ENCODE results near the gene CTNNBL1.

GRCh38 chr20:37773291-37773826 is 79.5 kb downstream of the CTNNBL1 start:
- TF ChIP-seq CTCF (IDR thresholded peaks at IDR 0.05) (no peak), RAD21 (IDR thresholded peaks at IDR 0.05; ENCODE audit: low read length) (no peak), SMC3 (IDR thresholded peaks at IDR 0.05; ENCODE audit: low read depth, low read length) (no peak), YY1 (IDR thresholded peaks at IDR 0.05; ENCODE audit: low read depth) (no peak), NFIC (IDR thresholded peaks at IDR 0.05; ENCODE audit: borderline replicate concordance) (no peak), TAF1 (IDR thresholded peaks at IDR 0.05; ENCODE audit: borderline replicate concordance, low read depth, low read length) (no peak), EP300 (IDR thresholded peaks at IDR 0.05; ENCODE audit: borderline replicate concordance in 1 of 2, low read depth in 1 of 2, low read length in 1 of 2) (no peak), RFX5 (IDR thresholded peaks at IDR 0.05; ENCODE audit: low read length) (no peak), GATA2 (CRISPR knock-in tag; IDR thresholded peaks at IDR 0.05) (no peak), EZH2phosphoT487 (IDR thresholded peaks at IDR 0.05; ENCODE audit: borderline replicate concordance, low read depth) (no peak), USF1 (IDR thresholded peaks at IDR 0.05; ENCODE audit: borderline replicate concordance, low read depth) (no peak), FOXJ3 (CRISPR knock-in tag; IDR thresholded peaks at IDR 0.05) (no peak), MEF2A (IDR thresholded peaks at IDR 0.05; ENCODE audit: borderline replicate concordance, low read depth) (no peak), CHD2 (IDR thresholded peaks at IDR 0.05; ENCODE audit: low read length, partially characterized antibody) (no peak)

Measured in SK-N-SH (cell line).